Upper lobe of left lung (tissue), 4 donors: Measurements from ENCODE around the gene BCAS3.

Source experiments
- CTCF ChIP-seq, 6 experiments: fragments of 450-650 bp in 4 of 6; fragments of 200-600 bp in 2 of 6; sonication (generic) in 2 of 6; IDR thresholded peaks; one replicate each; pipeline ENCODE4 v1.5.1; 2016 to 2019; ENCODE audit warnings: antibody characterized with exemption in 6 of 6
- POLR2A ChIP-seq, 4 donors: fragments of 450-650 bp; IDR thresholded peaks; one replicate each; pipeline ENCODE4 v1.5.1; 2016 to 2017; ENCODE audit warnings: antibody characterized with exemption in 4 of 4, mild to moderate bottlenecking in 2 of 4

GRCh38 chr17:61177351-61177750 is 499.7 kb downstream of the BCAS3 start:
- TF ChIP-seq POLR2A (IDR thresholded peaks at IDR 0.05) (no peak), CTCF (IDR thresholded peaks at IDR 0.05) (no peak)
